GM21723 (cell line): ENCODE results near the gene CLK2.
"Not testable (repeated sequence)": the region's sequence is repeated elsewhere in the genome, so short reads cannot be mapped to it uniquely, and the experiment has no call there.

Experiments
- ATAC-seq: cut with Tn5 transposase; IDR thresholded peaks from one replicate; pipeline ENCODE4 v1.9.1; 2021; ENCODE audit warnings: mild to moderate bottlenecking, moderate library complexity; ENCODE audit not compliant: unreplicated experiment

Gene CLK2

DNA sequence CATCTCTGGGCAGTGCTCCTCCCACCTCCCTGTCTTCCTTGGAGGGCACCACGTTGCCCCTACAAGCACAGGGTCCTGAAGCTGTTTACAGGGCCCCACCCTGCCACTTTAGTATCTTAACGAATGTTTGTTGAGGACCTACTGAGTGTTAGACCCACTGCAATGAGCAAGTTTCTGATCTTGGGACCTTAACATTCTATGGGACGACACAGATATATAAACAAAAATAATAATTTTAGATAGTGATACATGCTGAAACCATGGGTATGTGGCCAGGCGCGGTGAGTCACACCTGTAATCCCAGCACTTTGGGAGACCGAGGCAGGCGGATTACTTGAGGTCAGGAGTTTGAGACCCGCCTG lies 28.2 kb downstream of the CLK2 start:
- no peak for ATAC-seq

DNA sequence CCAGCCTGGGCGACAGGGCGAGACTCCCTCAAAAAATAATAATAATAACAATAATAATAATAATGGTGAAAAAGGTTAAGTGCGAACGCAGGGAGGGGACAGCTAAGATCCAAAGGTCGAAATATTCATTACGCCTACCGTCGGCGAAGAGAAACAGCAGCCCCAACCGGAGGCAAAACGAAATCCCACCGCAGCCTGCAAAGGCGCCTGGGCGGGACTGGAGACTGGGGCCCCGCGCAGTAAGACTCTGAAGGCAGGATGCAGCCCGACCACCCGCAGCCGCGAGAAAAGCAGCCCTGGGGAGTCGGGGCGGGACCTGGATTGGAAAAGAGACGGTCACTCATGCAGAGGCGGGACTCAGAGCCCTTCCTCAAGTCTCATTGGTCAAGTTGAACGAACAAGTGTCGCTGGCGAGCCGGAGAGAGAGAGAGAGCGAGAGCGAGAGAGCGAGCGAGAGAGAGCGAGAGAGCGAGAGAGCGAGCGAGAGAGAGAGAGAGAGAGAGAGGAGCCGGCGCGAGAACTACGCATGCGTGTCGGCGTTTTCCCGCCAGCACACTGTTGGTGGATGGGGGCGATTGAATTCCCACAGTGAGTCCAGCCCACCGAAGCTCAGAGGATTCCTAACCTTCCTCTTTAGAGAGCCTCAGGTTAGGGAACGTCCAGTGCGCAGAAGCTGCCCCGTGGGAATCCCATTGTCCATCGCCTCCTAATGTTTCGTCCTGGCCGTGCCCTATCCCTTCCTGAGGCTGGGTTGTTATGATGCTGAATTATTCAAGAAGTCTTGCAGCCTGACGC lies 28.7 kb downstream of the CLK2 start:
- ATAC-seq, result peak; percentile 82

DNA sequence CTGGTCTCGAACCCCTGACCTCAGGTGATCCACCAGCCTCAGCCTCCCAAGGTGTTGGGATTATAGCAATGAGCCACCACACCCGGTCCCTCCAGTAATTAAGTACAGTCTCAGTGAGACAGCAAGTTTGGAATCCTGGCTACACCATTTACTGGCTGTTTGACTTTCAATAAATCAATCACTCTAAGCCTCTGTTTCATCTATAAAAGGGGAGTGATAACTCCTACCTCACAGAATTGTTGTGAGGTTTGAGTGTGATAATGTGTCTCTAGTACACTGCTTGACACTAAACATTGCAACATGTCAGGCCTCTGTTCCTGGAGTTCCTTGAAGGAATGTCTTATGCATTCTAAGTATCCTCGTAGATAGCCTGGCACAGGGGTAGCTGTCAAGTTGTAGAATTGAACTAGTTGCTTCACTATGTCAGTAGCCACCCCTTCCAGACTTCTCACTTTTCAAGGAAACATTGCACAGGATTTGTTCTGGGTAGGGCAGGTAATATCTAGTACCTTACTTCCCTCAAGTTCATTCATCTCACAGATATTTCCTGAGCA lies 30.4 kb downstream of the CLK2 start:
- no peak for ATAC-seq

DNA sequence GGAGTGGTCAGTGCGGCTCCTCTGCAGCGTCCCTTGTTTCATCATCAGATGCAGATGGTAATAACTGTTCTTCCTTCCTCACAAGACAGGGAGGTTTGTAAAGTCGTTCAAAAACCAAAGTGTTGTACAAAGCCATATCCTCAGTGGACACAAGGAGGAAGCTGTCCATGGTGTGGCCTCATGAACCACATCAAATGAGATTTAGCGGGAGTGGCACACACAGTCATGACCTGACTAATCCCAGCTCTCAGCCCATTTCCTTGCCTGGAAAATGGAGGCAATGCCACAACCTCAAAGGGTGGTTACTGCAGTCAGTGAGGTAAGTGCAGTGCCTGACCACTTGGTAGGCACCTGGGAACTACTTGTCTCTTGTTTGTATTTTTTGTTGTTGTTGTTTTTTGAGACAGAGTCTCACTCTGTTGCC lies 31.5 kb downstream of the CLK2 start:
- ATAC-seq, result no peak

DNA sequence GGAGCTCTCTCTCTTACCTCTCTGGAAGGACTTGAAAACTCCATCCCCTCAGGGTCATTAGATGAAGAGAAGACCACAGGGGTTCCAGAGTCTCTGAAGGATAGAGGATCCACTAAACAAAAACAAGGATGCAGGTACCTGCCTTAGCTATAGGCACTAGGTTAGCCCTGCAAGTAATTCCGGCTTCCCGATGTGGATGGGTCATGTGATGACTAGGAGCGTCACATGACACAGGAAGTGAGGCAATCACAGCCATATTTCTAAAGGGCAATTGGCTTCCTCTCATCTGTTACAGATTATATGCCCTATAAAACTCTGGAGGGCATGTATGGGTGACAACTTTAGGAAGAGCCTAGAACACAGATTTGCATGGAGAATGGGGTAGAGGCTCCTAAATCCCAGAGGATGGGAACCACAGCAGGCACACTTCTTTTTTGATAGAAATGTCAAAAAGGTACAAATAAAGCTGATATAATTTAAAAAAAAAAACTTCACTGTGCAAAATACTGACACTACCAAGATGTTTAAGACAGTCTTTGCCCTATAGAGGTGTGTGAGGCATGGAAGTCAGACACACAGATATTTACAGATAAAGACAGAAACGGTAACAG lies 32.1 kb downstream of the CLK2 start:
- ATAC-seq, result no peak

DNA sequence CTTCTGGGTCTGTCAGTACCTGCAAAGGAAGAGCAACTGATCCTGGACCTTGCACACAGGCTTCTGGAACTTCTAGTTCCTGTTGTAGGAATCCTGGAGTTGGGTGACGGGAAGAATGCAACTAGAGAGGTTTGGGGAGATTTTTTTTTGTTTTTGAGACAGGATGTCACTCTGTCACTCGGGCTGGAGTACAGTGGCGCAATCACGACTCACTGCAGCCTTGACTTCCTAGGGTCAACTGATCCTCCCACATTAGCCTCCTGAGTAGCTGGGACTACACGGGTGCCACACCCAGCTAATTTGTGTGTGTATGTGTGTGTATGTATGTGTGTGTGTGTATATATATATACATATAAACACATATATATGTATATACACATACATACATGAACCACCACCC lies 36.9 kb downstream of the CLK2 start:
- no peak for ATAC-seq

DNA sequence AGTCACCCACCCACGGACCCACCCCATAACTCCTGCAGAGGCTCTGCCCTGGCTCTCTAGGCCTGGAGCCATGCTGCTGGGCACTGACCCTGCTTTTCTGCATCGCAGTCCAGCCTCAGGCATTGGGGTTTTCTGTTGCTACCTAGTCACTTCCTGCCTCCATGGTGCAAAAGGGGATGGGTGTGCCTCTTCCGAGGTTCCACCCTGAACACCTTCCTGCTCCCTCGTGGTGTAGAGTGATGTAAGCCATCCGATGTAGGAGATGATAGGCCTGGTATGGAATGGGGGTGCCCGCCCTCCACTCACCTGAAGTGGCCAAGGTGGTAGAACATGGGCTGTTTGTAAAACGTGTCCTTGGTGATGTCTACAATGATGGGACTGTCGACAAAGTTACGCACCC lies 37.9 kb downstream of the CLK2 start:
- not testable (repeated sequence) for ATAC-seq

DNA sequence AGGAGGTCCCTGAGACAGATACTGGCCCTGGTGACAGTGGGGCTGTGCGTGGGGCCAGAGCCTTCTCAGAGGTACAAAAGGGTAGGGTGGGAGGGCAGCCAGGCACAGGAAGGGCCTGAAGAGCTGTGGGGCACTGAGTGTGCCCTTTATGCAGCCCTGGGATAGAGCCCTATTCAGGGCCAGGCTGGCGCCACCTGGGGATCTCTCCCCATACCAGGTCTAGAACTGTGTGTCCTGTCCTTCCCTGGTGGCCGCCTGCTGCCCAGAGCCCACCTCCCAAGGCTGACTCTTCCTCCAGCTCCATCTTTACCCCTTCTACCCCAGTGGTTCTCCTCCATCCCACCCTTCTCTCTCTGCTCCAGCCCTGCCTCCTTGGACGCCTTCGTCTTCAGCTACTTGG lies 39.8 kb downstream of the CLK2 start:
- not testable (repeated sequence) for ATAC-seq

DNA sequence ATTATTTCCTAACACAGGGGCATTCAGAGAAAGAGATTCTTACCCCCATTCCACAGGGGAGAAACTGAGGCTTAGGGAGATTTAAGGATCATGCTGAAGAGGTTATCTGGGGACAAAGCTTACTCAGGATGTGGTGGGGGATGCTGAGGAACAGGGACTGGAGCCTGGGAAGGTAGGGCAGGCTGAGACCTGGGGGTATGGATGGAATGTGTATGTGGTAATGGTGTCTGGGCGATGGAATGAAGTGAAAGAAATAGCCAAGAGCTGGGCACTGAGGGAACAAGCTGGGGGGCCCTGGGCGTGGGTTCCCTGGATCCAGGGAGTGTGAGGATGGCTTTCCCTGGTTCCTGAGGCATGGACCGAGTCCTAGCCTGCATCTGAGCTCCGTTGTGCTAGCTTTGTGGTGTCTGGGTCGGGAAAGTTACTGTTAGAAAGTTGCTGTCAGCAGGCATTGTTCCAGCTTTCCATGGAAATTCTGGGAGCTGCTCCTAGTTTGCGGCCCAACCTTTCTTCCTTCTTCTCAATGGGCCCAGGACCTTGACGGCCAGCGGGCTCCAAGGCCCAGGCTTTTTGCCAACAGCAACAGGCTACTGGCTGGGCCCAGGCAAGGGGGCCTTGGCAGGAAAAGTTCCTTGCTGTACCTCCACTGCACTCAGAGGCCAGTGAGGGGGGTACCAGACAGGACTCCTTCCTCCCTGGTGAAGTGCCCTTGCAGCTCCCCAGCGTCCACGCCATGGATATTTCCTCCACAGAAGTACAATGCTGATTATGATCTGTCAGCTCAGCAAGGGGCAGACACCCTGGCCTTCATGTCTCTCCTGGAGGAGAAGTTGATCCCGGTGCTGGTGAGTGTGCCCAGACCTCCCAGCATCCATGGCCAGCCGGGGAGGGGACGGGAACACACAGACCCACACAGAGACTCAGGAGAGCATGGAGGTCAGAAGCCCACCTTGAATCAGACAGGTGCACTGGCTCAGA lies 41.0 kb downstream of the CLK2 start:
- ATAC-seq, result not testable (repeated sequence)

DNA sequence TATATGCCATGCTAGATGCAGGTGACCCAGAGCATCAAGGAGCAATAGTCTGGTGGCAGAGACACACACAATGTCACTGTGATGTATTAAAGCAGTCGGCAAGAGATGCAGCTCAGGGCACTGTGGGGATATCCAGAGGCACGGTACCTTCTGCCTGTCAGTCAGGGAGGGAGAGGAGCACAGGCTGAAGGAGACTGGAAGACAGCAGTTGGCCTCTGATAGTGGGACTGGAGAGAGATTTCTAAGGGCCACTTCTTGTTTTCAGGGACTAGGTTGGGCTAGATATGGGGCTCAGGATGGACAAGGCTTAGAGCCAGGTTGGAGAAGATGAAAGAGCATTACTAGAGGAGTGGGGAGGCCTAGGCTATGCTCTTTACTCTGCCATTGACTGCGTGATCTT lies 42.0 kb downstream of the CLK2 start:
- not testable (repeated sequence) for ATAC-seq

DNA sequence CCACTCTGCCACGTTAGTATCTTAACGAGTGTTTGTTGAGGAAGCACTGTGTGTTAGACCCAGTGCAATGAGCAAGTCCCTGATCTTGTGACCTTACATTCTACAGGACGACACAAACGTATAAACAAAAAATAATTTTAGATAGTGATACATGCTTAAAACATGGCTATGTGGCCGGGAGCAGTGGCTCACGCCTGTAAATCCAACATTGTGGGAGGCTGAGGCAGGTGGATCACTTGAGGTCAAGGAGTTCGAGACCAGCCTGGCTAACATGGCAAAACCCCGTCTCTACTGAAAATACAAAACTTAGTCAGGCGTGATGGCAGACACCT lies 45.2 kb downstream of the CLK2 start:
- no peak for ATAC-seq

DNA sequence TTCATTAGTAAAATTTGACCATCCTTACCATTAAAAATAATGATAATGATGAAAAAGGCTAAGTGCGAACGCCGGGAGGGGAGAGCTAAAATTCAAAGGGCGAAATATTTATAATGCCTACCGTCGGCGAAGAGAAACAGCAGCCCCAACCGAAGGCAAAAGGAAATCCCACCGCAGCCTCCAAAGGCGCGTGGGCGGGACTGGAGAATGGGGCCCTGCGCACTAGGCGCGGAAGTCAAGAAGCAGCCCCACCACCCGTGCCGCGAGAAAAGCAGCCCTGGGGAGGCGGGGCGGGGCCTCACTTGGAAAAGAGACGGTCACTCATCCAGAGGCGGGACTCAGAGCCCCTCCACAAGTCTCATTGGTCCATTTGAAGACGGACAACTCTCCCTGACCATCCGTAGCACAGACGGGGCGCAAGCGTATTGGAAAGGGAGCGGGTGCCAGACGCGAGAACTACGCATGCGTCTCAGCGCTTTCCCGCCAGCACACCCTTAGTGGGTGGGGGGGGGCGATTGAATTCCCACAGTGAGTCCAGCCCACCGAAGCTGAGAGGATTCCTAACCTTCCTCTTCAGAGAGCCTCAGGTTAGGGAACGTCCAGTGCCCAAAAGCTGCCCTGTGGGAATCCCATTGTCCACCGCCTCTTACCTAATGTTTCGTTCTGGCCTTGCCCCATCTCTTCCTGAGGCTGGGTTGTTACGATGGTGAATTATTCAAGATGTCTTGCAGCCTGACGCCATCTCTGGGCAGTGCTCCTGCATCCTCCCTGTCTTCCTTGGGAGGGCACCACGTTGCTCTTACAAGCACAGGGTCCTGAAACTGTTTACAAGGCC lies 45.8 kb downstream of the CLK2 start:
- ATAC-seq, result peak; percentile 88

DNA sequence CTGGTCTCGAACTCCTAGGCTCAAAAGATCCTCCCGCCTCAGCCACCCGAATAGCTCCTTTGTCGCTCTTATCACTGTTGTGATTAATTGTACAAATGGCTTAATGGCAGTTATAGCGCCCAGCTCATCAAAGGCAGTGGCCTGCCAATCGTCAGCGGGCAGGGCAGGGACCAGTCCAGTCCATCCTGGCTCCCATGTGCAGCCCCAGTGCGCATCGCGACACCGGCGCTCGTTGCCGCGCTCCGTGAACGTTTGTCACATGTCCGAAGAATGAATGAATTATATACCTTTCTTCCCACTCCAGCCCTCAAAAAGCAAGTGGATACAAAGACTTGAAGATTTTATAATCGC lies 46.4 kb downstream of the CLK2 start:
- ATAC-seq, result no peak

DNA sequence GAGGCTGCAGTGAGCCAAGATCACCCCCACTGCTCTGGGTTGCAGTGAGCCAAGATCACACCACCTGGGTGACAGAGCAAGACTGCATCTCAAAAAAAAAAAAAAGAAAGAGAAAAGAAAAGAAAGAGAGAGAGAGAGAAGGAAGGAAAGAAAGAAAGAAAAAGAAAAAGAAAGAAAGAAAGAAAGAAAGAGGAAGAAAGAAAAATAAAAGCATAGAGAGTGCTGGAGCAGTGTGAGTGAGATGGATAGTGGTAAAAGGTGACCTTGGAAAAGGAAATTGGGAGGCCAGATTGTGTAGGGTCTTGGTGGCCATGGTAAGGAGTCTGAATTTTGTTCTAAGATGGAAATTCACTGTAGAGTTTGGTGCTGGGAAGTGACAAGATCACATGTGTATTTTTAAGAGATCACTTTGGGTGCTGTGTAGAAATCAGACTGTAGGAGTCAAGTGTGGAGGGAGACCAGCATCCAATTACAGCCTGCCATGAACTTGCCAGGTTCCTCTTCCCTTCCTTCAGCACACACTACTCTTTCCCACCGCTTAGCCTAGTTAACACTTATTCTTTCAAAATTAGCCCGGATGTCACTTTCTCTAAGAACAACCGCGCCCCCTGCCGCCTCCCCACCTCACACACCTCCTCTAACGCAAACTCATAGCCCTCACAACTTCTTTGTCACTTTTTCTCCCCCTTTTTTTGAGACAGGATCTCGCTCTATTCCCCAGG lies 47.0 kb downstream of the CLK2 start:
- no peak for ATAC-seq

DNA sequence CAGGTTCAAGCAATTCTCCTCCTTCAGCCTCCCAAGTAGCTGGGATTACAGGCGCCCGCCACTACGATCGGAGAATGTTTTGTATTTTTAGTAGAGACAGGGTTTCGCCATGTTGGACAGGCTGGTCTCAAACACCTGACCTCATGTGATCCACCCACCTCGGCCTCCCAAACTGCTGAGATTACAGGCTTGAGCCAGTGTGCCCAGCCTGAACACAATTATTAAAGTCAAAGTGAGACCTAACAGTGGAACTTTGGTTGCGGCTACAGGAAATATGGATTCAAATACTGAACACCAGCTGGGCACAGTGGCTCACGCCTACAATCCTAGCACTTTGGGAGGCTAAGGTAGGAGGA lies 47.9 kb downstream of the CLK2 start:
- not testable (repeated sequence) for ATAC-seq

DNA sequence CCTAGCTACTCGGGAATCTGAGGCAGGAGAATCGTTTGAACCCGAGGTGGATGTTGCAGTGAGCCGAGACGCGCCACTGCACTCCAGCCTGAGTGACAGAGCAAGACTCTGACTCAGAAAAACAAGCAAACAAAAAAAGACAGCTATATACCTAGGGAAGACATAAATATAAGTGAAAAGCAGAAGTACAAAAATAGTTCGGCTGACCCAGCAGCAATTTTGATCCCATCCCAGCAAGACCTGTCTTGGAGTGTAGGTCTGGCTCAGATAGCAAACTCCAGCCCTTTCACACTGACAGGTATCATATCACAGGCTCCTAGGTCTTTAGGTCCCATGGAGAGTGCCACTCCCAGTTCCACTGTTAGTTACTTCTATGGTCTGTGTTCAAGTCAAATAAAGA lies 50.3 kb downstream of the CLK2 start:
- ATAC-seq, result no peak

DNA sequence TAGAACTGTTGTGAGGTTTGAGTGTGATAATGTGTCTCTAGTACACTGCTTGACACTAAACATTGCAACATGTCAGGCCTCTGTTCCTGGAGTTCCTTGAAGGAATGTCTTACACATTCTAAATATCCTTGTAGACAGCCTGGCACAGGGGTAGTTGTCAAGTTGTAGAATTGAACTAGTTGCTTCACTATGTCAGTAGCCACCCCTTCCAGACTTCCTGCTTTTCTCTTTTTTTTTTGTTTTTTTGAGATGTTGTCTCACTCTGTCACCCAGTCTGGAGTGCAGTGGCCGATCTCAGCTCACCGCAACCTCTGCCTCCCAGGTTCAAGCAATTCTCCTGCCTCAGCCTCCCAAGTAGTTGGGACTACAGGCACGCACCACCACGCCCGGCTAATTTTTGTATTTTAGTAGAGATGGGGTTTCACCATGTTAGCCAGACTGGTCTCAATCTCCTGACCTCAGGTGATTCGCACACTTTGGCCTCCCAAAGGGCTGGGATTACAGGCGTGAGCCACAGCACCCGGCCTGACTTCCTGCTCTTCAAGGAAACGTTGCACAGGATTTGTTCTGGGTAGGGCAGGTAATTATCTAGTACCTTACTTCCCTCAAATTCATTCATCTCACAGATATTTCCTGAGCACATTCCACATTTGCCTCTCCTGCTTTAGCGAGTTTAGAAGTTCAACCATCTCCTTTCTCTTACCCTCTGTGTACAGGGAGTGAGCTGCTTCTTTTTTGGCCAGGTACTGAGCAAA lies 52.9 kb downstream of the CLK2 start:
- not testable (repeated sequence) for ATAC-seq

DNA sequence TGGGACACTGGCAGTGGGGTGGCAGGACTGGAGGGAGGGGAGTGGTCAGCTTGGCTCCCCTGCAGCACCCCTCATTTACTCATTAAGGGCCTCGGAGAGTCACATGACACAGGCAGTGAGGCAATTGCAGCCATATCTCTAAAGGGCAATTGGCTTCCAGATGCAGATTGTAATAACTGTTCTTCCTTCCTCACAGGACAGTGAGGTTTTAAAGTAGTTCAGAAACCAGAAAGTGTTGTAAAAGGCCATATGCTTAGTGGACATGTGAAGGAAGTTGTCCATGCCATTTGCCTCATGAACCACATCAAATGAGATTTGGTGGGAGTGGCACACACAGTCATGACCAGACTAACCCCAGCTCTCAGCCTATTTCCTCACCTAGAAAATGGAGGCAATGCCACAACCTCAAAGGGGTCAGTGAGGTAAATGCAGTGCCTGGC lies 53.7 kb downstream of the CLK2 start:
- no peak for ATAC-seq
